ENCODE results near the gene GIT2.
"Not testable (repeated sequence)": the region's sequence is repeated elsewhere in the genome, so short reads cannot be mapped to it uniquely, and the experiment has no call there.

GIT2 gene

DNA sequence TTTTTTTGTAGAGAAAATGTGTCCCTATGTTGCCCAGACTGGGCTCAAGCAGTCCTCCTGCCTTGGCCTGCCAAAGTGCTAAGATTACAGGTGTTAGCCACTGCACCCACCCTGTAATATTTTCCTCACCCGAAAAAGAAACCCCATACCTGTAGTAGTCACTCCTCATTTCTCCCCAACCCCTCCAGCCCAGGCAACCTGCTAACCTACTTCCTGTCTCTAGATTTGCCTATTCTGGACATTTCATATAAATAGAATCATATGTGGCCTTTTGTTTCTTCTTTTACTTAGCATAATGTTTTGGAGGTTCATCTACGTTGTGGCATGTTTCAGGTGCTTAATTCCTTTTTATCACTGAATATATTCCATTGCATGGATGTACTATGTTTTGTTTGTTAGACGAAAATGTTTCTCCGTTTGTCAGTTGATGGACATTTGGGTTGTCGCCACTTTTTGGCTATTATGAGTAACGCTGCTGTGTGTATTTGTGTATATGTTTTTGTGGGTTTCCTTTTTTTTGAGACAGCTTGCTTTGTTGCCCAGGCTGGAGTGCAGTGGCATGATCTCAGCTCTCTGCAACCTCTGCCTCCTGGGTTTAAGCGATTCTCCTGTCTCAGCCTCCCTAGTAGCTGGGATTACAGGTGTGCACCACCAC lies 9.3 kb upstream of the GIT2 start:
- DNase-seq = no peak

DNA sequence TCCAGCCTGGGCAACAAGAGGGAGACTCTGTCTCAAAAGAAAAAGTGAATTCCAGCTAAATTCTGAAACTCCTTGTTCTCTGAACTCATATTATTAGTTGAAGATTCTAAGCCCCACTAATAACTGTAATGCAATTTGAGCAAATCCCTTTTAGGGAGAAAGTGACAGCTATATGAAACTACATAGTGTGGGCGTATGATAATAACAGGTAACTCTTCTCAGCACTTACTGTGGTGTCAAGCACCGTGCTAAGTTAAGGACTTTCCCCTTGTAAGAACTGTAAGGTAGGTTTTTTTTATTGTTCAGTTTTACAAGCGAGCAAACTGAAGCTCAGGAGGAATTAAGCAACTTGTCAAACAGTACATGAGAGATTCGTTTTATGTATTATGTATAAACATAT lies 8.4 kb upstream of the GIT2 start:
- no peak for DNase-seq

DNA sequence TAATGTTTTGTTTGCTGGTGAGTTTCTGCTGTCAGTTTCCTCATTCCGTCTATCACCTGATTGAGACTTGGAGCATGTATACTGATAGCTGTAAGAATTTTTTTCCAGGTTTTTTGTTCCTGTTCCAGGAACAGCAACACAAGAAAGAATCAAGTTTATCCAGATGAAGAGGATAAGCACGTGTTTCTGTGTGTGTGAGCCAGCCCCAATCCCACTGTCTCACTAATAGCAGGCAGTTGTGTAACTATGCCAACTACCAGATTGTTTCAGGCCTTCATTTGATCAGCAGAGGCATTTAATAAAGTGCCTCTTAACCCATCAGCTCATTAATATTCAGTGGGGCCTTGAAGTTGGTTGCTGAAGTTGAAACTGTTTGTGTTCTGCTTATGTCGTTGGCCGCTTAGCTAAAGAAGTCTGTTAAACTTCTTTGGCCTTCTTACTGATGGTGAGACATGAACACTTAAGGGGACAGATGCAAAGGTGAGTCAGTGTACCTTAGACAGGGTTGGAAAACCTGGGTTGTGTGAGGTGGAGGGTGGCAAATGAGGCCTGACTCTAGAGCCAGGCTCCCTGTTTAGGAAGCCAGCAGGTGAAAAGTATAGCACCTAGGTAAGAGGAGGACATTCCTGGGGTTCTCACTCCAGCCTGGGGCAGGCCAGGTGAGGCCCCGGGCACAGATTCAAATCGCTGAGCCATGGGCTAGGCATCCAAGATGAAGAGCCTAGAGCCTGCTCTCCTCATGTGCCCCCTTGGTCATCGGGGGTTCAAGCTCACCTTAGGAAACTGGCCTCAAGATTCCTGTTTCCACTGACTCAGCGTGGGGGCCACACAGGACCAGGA lies 6.7 kb upstream of the GIT2 start:
- DNase-seq = no peak

DNA sequence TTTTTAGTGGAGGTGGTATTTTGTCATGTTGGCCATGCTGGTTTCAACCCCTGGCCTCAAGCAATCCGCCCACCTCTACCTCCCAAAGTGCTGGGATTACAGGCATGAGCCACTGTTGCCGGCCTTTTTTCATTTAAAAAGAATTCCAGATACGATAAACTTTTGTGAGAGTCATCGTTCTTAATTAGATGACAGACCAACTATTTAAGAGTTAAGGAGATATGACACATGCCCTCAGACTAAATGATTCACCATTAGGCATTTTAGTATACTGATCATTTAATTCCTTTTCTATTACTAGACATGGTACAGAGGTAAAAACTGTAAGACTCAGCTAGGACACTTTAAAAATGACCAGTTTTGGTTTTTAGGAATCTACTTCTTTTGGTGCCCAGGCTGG lies 5.4 kb upstream of the GIT2 start:
- DNase-seq = no peak

DNA sequence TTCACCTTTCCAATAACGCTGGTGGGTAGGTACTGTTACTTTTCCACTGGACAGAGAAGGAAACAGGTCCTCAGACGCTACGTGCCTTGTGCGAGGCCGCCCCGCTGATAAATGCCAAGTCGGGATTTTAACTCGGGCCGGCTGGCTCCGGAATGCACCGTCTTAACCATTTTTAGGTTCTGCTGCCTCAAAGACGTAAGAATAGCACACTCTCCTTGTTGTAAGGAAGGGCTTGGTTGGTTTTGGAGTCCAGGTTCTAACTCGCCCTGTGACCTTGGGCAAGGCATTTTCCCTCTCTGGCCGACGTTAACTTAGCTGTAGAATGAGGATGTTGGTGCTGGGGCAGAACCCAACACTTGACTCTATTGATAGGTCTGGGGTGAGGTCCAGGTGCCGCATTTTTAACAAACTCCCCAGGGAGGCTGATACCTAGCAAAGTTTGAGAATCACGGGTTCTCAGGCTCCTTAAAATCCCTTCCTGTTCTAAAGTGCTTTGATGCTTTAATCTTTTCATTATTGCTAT lies 3.9 kb upstream of the GIT2 start:
- no peak for DNase-seq

DNA sequence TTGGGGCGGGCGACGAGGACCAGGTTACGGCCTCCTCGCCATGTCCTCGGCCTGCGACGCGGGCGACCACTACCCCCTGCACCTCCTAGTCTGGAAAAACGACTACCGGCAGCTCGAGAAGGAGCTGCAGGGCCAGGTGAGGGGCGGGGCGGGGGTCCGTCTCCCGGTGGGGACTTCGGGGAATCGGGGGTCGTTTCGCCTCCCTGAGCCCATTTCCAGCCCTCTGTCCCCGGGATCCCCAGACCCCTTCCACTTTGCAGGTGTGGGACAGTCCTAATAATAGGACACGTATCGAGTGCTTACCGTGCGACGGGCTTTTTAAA lies 3.4 kb upstream of the GIT2 start:
- no peak for DNase-seq

DNA sequence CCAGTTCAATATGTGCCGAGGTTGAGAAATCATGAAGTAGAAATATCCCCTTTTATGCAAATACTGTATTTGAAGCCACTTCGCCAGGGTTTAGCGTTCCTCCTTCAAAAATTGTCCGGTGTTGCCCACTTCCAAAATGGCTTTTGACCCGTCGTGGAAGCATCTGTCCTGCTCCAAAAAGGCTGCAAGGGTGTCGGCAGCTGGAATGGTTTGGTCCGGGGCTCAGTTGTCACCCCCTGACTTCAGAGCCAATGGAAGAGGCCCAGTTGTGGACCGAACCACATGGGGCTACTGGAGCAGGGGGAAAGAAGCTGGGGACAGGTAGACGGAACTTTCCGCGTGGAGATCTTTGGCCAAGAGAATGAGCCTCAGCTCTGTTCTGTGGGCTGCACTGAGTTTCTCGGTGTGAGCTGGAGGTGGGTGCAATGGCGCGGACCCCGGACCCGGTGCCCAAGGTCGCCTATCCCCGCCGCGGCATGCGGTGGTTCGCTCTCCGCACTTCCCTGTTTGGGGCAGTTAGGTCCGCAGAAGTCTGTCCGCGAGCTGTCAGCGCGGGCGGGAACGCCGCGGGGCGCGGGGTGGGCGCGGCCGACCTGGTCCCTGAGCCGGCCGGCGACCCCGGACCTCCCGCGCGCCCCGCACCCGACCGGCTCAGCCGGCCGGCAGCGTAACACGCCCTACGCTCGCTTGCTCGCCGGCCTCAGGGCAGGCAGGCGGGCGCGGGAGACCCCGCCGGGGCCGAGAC lies 2.9 kb upstream of the GIT2 start, which contains the start of gene ANKRD13A:
Gene ANKRD13A, plus strand, starts transcription at position 527 of the 745 bp plus-strand sequence. CDS start 259 bp downstream, outside the sequence.
- DNase-seq = peak; percentile 85

DNA sequence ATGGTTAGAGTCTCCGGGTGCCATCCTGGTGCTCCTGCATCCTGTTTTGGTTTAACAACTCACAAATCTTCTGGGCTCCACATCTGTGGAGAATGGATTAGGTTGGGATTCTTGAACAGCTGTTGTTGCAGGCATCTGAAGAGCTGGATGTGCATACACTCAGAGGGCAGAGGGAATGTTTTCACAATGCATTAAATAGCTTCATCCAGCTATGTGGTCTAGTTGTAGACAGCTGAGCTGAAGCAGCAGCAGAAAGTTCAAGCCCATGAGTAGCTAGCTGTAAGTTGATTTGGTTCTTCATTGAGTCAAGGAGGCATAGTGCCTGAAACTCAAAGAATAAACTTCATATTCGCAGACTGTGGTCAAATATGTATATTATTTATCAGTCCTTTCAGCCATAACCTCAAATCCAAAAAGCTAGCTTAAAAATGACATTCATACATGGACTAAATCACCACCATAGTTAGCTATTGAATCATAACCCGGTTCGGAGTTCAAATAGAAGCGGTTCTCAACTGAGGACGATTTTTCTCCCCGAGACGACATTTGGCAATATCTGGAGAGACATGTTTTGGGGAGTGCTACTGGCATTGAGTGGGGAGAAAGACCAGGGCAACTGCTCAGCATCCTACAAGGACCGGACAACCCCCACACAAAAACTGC lies 2.2 kb upstream of the GIT2 start:
- DNase-seq = no peak

DNA sequence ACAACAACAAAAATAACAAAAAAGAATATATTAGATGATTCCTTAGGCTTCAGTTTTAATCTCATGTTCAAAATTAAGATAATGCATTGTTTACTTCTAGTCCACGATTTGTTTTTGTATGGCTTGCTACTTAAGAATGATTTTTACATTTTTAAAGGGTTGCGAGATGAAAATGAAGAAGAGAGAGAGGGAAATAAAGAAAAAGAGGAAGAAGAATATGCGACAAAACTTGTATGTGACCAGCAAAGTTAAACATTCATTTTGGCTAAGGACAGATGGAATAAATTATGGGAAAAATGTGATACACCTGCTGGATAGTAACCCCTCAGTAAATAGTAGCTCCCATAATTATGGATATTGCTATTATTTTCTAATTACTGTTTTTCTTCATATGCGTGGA lies 1.2 kb upstream of the GIT2 start:
- DNase-seq = no peak

DNA sequence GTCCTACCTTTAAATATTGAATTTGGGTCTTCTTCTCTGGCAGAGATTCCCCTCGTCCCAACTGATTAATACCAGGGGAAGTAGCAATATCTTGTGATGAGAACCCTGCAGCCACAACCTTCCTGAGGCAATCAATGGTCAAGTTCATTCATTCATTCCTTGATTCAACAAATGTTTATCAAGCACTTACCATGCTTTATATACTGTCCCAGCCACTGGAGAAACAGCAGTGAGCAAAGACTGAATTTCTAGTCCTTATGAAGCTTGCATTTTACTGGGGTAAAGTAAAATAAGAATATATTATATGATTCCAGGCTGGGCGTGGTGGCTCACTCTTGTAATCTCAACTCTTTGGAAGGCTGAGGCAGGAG lies 300 bp upstream of the GIT2 start:
- DNase-seq = no peak

DNA sequence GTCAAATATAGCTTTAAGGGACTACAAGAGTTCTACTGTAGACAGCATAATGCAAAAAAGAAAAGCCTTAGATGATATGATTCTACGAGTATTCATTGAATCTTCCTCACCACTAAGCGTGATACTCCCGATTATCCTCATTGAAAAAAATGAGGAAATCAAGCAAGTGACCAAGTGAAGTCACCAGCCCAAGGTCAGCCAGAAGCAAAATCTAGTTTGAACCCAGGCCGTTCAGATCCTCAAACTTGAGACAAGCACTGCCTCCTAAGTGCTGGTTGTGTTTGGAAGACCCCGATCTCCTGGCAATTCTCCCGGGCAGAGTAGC lies 845 bp downstream of the GIT2 start:
- DNase-seq = no peak

DNA sequence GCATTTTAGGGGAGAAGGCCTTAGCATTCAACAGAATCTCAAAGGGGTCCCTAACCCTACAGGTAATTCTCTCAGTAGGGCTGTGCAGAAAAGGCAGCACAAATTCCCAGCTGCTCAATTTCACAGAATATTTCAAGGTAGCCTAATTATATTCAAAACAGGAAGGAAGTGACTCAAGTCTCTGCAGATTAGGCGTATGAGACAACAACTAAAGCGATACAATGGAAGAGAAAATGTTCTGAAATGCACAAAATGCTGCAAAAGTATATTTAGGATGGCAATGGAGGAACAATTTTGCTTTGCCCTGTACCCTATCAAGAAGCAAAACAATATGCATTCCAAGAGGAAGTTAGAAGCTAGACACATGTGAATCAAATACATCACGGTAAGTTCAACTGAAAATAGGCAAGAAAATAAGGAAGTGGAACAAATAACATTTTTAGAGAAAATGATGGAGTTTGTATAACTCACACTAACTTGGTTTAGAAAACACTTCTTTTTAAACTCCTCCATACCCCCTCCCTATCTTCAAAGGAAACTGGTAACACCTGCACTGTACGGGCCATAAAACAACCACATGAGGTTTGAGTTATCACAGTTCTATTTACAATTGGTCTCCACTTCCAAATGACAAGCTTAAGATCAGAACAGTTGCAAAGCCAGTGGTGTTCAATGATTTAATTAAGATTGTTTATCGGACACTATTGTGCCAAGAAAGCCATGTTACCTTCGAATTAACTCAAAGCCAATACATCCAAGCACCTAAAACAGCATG lies 1.6 kb downstream of the GIT2 start:
- no peak for DNase-seq

DNA sequence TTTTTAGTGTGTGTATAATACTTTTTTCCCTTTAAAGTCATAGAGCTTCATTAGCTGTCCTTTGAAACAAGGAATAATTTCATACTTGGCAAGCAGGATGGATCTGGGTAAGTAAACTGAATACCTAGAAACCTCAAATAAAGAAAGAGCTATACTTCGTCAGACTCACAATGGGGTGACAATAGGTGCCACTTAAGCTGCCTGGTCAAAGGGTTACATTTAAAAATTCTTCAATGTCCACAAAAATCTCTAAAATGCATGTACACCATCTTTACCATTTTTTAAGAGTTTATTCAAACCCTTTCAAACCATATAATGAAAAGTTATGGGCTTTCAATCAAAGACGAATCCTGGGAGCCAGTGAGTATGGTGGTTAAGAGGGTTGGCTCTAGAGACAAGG lies 3.1 kb downstream of the GIT2 start:
- DNase-seq = no peak

DNA sequence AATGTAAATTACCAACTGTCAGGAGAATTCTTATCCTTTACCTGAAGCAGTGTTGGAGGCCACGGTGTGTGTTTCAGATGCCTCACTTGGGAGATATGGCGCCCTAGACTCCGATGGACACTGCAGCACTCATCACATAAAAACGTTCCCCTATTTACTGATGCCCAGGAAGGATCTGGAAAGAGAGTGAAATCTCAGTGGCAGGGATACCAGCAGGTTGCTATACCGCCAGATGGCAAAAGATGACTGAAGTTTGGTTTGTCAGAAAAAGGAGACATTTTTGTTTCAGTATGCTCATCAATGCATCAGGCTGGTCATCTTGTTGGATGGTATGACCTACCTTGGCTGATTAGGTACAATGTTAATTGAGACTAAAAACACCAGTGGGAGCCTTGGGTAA lies 4.6 kb downstream of the GIT2 start:
- DNase-seq = no peak

DNA sequence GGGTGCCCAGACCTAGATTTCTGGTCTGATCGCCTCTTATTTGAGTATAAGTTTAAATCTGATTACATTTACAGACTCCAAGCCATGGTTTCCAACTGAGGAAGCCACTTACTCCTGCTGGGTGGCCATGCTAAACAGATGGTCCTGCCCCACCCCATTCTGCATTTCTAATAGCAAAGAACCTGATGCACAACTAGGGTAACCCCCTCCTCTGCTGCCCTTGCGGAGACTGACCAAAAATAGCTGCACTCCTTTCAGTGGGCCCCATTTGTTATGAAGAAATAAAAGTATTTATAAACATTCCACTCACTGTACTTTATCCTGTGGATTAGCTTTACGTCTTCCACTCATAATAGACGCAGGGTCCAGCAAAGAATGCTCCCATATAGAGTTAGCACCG lies 6.8 kb downstream of the GIT2 start:
- DNase-seq = no peak

DNA sequence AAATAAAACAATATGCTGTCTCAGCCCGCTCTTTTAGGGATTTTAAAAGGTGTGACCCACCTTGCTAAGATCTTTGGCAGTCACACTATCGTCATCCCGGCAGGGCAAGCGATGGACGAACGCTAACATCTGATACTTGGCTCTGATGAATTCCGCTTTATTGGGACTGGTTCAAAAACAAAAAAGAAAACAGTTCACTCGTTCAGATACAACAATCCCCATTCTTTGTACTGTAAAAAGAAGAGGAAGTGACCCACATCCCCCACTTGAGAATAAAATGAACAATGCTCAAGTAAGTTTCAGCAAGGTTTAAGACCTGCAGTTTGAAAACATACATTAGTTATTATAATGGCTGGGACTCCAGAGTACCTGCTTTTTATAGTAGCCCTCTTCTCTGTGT lies 7.3 kb downstream of the GIT2 start:
- DNase-seq = no peak

DNA sequence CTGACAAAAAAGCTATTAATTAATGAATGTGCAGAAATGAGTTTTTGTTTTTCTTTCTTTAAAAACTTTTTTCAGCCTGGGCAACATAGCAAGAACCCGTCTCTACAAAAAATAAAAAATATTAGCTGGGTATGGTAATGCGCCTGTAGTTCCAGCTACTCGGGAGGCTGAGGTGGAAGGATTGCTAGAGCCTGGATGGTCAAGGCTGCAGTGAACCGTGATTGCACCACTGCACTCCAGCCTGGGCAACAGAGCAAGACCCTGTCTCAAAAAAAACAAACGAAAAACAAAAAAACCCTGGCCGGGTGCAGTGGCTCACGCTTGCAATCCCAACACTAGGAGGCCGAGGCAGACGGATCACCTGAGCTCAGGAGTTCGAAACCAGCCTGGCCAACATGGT lies 7.9 kb downstream of the GIT2 start:
- no peak for DNase-seq

DNA sequence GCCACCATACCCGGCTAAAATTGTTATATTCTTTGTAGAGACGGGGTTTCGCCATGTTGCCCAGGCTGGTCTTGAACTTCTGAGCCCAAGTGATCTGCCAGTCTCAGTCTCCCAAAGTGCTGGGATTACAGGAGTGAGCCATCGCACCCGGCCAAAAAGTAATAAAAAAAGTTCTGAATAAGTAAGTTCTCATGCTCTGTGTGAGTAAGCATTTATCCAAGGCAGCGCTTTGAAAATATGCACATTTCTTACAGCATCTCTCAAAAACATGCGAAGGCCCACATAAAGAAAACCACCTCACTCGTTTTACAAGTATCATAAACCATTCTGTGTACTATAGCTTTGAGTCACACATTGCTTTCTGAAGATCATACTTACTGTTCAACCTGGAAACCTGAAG lies 8.6 kb downstream of the GIT2 start:
- no peak for DNase-seq

DNA sequence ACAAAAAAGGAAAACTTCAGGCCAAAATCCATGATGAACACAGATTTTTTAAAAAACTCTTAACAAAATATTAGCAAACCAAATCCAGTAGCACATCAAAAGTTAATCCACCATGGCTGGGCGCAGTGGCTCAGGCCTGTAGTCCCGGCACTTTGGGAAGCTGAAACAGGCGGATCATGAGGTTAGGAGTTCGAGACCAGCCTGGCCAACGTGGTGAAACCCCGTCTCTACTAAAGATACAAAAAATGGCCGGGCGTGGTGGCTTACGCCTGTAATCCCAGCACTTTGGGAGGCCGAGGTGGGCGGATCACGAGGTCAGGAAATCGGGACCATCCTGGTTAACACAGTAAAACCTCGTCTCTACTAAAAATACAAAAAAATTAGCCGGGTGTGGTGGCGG lies 9.9 kb downstream of the GIT2 start:
- DNase-seq = not testable (repeated sequence)

DNA sequence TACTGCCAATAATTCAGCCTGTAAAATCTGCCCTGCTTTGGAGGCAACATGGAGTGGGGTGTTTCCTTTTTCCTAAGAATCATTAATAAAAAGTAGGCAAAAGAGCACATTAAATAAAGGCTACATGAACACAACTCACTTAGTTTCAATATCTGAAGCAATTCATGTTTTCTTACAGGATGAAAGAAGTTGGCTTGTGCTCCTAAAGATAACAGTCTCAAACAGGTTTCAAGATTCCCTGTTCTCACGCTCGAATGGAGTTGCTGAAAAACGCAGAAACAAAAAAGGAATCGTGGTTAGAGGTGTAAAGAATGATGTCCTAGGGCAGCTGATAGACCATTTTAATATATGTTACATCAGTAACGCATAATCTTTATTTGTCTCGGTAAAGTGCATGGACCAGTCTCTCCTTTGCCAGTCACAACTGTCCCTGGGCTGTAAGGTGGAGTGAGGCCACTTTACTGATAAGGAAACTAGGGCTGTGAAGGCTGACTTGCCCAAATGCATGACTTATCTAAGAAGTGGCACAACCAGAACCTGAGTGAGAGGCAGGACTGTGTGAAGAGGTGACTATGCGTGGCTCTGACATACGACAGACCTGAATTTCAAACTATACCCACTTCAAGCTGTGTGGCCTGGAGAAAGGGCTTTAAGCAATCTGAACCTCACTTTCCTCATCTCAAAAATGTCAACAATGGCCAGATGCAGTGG lies 12.6 kb downstream of the GIT2 start:
- DNase-seq = no peak

DNA sequence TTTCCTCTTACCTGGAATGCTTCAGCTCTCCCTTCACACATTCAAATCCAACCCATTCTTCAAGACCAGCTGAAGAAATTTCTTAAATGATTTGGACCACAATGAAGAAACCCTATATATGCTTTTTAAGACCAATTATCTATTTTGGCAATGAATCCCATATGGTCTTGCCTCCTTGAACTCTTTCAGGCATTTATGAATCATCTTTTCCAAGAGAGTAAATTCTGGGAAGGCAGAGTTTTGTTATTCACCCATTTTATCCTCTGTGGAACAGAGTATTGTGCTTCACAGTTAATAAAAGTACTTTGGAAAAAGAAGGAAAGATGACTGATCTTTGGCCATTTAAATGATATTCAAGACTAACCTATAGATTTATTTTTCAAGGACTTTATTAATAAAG lies 14.0 kb downstream of the GIT2 start:
- no peak for DNase-seq

DNA sequence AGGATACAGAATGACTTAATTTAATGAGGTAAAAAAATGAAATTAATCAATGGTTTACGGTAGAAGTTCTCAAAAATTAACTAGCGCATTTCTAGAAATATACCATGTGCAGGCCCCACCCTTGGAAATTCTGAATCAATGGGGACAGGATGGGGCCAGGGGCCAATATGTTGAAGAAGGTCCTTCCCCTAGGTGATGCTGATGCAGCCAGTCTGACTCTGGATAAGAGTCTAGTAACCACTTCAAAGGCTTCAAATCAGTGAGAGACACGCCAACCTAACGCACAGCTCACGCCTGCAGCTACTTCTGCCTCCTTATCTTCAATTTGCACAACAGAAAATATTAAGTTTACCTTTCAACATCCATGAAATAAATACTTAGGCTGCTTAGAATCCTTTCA lies 14.9 kb downstream of the GIT2 start:
- no peak for DNase-seq

Data from NCI-H1105 (cell line).